ENCODE measurements around the gene GSE1. TPM values are rescaled to one million over a fixed set of nuclear protein-coding genes. Genes with fewer than 3 reads are reported as not detected.

The GSE1 gene
- total RNA-seq, 1 experiment from 2014 or later, result 124 TPM

DNA sequence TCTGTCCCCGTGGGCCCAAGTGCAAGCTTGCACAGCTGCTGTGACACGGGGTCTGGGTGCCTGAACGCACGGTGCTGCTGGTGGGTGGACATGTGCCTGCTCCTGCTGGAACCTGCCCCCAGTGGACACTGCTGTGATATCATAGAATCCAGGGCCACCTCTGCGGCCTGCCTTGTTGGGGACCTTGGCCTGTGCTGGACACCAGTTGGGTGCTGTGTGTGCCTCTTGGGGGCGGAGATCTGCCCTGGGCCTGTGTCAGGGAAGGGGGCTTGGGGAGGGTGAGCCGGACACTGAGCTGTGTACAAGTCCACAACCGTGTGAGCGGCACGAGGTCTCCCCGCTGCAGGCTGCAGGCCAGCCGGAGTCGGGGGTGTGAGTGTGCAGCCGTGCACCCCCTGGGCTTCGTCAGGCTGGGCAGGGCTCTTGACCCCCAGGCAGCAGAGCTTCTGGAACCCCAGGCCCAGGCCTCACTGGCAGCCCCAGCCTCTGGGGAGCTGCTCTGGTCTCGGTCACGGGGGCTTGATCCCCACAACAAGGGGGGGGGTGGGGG is 33.3 kb downstream of the GSE1 start:
- TF ChIP-seq GABPB1 (CRISPR knock-in tag; IDR thresholded peaks at IDR 0.05) (no peak), CREM (CRISPR knock-in tag; IDR thresholded peaks at IDR 0.05) (no peak)
- TF ChIP-seq, protein P1, sequence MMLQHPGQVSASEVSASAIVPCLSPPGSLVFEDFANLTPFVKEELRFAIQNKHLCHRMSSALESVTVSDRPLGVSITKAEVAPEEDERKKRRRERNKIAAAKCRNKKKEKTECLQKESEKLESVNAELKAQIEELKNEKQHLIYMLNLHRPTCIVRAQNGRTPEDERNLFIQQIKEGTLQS (CRISPR knock-in tag; conservative IDR thresholded peaks at IDR 0.05), result no peak
- TF ChIP-seq, protein P2, sequence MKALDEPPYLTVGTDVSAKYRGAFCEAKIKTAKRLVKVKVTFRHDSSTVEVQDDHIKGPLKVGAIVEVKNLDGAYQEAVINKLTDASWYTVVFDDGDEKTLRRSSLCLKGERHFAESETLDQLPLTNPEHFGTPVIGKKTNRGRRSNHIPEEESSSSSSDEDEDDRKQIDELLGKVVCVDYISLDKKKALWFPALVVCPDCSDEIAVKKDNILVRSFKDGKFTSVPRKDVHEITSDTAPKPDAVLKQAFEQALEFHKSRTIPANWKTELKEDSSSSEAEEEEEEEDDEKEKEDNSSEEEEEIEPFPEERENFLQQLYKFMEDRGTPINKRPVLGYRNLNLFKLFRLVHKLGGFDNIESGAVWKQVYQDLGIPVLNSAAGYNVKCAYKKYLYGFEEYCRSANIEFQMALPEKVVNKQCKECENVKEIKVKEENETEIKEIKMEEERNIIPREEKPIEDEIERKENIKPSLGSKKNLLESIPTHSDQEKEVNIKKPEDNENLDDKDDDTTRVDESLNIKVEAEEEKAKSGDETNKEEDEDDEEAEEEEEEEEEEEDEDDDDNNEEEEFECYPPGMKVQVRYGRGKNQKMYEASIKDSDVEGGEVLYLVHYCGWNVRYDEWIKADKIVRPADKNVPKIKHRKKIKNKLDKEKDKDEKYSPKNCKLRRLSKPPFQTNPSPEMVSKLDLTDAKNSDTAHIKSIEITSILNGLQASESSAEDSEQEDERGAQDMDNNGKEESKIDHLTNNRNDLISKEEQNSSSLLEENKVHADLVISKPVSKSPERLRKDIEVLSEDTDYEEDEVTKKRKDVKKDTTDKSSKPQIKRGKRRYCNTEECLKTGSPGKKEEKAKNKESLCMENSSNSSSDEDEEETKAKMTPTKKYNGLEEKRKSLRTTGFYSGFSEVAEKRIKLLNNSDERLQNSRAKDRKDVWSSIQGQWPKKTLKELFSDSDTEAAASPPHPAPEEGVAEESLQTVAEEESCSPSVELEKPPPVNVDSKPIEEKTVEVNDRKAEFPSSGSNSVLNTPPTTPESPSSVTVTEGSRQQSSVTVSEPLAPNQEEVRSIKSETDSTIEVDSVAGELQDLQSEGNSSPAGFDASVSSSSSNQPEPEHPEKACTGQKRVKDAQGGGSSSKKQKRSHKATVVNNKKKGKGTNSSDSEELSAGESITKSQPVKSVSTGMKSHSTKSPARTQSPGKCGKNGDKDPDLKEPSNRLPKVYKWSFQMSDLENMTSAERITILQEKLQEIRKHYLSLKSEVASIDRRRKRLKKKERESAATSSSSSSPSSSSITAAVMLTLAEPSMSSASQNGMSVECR (CRISPR knock-in tag; IDR thresholded peaks at IDR 0.05; ENCODE audit: borderline replicate concordance), result no peak
- Mint-ChIP-seq H3K4me3 (no peak overlapping the region), H3K36me3 (peaks cover 5% of the 10 kb centered on the region), H3K9me3 (no peaks in the 10 kb centered on the region), H3K27ac (no peak overlapping the region; the same call in 1 of the 2 replicates), H3K4me1 (peaks cover 5% of the 10 kb centered on the region; the same call in 1 of the 2 replicates), H3K27me3 (ENCODE audit: low read depth) (no peaks in the 10 kb centered on the region)
- ChIA-PET CTCF (no interaction called here), POLR2A (no interaction called here)
- ATAC-seq (no peak), DNase-seq (ENCODE audit: low spot score) (no peak)

DNA sequence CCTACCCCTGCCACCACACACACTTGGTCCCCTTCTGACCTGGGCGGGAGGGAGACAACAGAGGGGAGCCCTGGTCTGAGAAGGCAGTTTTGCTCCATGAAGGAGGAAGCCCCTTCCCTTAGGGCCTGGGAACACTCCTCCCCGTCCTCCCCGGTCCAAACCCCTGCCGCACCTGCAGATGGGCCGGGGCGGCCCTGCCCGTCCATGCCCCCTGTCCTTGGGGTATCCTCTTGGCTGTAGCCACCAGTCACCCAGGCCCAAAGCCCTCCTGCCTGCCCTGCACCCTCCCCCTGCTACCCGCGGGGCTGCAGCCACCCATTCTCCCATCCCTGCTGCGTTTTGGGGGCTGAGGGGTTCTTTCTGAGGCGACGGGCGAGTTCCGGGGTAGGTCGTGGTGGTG is 33.9 kb downstream of the GSE1 start:
- Mint-ChIP-seq H3K4me3 (no peak overlapping the region), H3K36me3 (peaks cover 5% of the 10 kb centered on the region), H3K4me1 (peaks cover 5% of the 10 kb centered on the region; the same call in 1 of the 2 replicates), H3K9me3 (no peaks in the 10 kb centered on the region), H3K27me3 (ENCODE audit: low read depth) (no peaks in the 10 kb centered on the region), H3K27ac (peak overlapping the region; percentile 60; the same call in 1 of the 2 replicates)
- no peak for ATAC-seq
- TF ChIP-seq, protein P3, sequence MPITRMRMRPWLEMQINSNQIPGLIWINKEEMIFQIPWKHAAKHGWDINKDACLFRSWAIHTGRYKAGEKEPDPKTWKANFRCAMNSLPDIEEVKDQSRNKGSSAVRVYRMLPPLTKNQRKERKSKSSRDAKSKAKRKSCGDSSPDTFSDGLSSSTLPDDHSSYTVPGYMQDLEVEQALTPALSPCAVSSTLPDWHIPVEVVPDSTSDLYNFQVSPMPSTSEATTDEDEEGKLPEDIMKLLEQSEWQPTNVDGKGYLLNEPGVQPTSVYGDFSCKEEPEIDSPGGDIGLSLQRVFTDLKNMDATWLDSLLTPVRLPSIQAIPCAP (CRISPR knock-in tag; IDR thresholded peaks at IDR 0.05), result no peak
- TF ChIP-seq NR2C2 (CRISPR knock-in tag; IDR thresholded peaks at IDR 0.05), result no peak
- TF ChIP-seq ZNF396 (CRISPR knock-in tag; IDR thresholded peaks at IDR 0.05; ENCODE audit: borderline replicate concordance), result no peak
- no peak for TF ChIP-seq ZNF219 (CRISPR knock-in tag; IDR thresholded peaks at IDR 0.05; ENCODE audit: borderline replicate concordance)
- TF ChIP-seq, protein P4, sequence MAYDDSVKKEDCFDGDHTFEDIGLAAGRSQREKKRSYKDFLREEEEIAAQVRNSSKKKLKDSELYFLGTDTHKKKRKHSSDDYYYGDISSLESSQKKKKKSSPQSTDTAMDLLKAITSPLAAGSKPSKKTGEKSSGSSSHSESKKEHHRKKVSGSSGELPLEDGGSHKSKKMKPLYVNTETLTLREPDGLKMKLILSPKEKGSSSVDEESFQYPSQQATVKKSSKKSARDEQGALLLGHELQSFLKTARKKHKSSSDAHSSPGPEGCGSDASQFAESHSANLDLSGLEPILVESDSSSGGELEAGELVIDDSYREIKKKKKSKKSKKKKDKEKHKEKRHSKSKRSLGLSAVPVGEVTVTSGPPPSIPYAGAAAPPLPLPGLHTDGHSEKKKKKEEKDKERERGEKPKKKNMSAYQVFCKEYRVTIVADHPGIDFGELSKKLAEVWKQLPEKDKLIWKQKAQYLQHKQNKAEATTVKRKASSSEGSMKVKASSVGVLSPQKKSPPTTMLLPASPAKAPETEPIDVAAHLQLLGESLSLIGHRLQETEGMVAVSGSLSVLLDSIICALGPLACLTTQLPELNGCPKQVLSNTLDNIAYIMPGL (CRISPR knock-in tag; IDR thresholded peaks at IDR 0.05), result no peak
- TF ChIP-seq, protein P5, sequence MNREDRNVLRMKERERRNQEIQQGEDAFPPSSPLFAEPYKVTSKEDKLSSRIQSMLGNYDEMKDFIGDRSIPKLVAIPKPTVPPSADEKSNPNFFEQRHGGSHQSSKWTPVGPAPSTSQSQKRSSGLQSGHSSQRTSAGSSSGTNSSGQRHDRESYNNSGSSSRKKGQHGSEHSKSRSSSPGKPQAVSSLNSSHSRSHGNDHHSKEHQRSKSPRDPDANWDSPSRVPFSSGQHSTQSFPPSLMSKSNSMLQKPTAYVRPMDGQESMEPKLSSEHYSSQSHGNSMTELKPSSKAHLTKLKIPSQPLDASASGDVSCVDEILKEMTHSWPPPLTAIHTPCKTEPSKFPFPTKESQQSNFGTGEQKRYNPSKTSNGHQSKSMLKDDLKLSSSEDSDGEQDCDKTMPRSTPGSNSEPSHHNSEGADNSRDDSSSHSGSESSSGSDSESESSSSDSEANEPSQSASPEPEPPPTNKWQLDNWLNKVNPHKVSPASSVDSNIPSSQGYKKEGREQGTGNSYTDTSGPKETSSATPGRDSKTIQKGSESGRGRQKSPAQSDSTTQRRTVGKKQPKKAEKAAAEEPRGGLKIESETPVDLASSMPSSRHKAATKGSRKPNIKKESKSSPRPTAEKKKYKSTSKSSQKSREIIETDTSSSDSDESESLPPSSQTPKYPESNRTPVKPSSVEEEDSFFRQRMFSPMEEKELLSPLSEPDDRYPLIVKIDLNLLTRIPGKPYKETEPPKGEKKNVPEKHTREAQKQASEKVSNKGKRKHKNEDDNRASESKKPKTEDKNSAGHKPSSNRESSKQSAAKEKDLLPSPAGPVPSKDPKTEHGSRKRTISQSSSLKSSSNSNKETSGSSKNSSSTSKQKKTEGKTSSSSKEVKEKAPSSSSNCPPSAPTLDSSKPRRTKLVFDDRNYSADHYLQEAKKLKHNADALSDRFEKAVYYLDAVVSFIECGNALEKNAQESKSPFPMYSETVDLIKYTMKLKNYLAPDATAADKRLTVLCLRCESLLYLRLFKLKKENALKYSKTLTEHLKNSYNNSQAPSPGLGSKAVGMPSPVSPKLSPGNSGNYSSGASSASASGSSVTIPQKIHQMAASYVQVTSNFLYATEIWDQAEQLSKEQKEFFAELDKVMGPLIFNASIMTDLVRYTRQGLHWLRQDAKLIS (CRISPR knock-in tag; IDR thresholded peaks at IDR 0.05; ENCODE audit: borderline replicate concordance), result no peak
- no peak for TF ChIP-seq ZNF232 (CRISPR knock-in tag; IDR thresholded peaks at IDR 0.05)
- ChIA-PET CTCF (no interaction called here), POLR2A (no interaction called here)
- DNase-seq (ENCODE audit: low spot score), result no peak
